ENCODE data around the gene CAND1.

DNA sequence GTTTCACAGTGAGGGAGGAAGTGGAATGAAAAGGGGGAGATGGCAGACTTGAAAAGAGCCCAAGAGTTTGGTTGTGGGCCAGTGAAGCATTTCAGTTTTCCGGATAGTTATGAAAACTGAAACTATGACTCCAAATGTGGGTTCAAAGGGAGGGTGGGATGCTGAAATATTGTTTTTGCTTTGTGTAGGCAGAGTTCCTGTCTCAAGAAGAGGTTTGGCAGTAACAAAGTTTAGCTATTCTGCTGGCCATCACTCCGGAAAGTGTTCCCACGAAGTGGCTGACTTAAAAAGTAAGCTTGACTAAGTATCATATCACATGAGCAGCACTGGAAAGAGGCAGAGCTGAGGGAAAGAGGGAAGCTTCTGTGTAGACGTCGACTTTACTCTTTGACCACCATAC, 85.2 kb downstream of the CAND1 start:
- TF ChIP-seq, protein P1, sequence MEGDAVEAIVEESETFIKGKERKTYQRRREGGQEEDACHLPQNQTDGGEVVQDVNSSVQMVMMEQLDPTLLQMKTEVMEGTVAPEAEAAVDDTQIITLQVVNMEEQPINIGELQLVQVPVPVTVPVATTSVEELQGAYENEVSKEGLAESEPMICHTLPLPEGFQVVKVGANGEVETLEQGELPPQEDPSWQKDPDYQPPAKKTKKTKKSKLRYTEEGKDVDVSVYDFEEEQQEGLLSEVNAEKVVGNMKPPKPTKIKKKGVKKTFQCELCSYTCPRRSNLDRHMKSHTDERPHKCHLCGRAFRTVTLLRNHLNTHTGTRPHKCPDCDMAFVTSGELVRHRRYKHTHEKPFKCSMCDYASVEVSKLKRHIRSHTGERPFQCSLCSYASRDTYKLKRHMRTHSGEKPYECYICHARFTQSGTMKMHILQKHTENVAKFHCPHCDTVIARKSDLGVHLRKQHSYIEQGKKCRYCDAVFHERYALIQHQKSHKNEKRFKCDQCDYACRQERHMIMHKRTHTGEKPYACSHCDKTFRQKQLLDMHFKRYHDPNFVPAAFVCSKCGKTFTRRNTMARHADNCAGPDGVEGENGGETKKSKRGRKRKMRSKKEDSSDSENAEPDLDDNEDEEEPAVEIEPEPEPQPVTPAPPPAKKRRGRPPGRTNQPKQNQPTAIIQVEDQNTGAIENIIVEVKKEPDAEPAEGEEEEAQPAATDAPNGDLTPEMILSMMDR (IDR thresholded peaks at IDR 0.05; ENCODE audit: low read length) = no peak
- TF ChIP-seq EZH2 (optimal IDR thresholded peaks at IDR 0.05; ENCODE audit: low read depth, low read length) (no peak), EZH2phosphoT487 (IDR thresholded peaks at IDR 0.05; ENCODE audit: low read length) (no peak)
